ENCODE results near the gene TFDP1. TPM values are rescaled to one million over a fixed set of nuclear protein-coding genes. Genes with fewer than 3 reads are reported as not detected.

The TFDP1 gene
- total RNA-seq, 2 donors from 2014 or later: 87.5 to 99.2 TPM

DNA sequence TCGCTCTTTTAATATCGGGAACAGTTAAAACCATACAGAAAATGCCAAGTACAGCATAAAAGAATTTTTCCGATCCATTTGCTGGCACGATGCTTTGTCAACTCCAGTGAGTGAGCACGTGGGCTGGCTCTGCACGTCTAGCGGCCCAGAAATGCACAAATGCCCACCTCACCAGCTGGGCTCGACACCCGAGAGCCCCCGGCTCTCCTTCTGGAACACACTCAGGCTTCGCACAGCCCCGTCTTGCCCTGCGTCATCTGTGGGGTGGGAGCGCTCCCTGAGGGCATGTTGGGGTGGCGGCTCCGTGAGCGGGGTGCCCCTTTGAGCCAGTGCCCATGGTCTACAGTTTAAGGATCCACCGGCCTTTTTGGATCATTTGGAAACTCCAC, 48.9 kb downstream of the TFDP1 start:
- H3K27me3 Mint-ChIP-seq (ENCODE audit: low read depth): no peaks in the 10 kb centered on the region
- H3K36me3 Mint-ChIP-seq (ENCODE audit: insufficient read depth in 2 of 2): peaks cover 7 to 31% of the 10 kb centered on the region in 2 donors
- ATAC-seq (replicated peaks in 1 of 2) (no peak), DNase-seq (no peak)
- H3K27ac Mint-ChIP-seq: no peak overlapping the region
- no peak overlapping the region for H3K4me3 Mint-ChIP-seq
- no peaks in the 10 kb centered on the region for H3K9me3 Mint-ChIP-seq
- peaks cover 8% of the 10 kb centered on the region for H3K4me1 Mint-ChIP-seq (ENCODE audit: low read depth)

DNA sequence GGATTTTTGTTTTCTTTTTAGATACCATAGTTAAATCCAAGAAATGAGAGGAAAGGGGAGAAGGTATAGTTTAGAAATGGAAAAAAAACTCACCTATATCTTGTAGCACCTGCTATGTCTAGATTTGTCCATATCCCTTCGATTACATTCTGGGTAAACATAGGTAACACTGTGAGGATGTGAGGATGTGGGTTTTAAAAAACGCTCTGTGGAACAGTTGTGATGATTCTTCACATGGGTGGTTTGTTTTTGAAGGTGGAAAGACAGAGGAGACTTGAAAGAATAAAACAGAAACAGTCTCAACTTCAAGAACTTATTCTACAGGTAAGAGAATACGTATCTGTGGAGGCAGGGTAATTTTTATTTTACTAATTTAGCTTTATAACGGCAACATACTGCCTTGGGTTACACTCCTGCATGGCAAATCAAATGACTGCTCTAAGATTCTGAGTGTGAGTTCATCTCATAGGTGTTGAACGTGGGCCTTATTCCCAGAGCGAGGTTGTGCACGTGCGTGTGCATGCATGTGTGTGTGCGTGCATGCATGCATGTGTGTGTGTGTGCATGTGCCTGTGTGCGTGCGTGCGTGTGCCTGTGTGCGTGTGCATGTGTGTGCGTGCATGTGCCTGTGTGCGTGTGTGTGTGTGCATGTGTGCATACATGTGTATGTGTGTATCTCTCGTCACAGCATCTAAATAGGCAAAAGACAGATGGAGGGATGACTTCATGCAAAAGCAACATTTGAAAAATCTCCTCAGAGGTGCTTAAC, 49.9 kb downstream of the TFDP1 start:
- Mint-ChIP-seq H3K9me3 (no peaks in the 10 kb centered on the region), H3K27ac (no peak overlapping the region), H3K4me3 (no peak overlapping the region), H3K36me3 (ENCODE audit: insufficient read depth in 2 of 2) (peaks cover 10 to 31% of the 10 kb centered on the region in 2 donors), H3K27me3 (ENCODE audit: low read depth) (no peaks in the 10 kb centered on the region), H3K4me1 (ENCODE audit: low read depth) (peaks cover 8% of the 10 kb centered on the region)
- ATAC-seq (replicated peaks in 1 of 2) (no peak), DNase-seq (no peak)

DNA sequence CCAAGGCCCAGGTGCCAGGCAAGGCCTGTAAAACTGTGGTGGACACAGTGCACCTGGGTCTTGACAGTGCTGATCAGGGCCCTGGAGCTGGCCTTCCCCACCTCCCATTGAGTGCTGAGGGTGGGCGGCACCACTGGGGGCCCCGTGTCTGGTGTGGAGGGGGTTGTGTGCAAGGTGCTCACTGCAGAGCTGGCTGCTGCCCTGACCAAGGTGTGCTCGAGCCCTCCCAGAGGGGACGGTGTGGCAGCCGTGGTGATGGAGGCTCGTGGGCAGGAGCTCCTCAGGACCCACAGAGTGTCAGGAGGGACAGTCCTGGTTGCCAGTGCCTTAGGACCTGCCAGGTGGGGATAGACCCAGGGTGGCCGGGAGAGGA, 50.5 kb downstream of the TFDP1 start:
- Mint-ChIP-seq H3K4me1 (ENCODE audit: low read depth) (peaks cover 8% of the 10 kb centered on the region), H3K36me3 (ENCODE audit: insufficient read depth in 2 of 2) (peaks cover 12 to 34% of the 10 kb centered on the region in 2 donors), H3K27ac (no peak overlapping the region), H3K27me3 (ENCODE audit: low read depth) (no peaks in the 10 kb centered on the region), H3K9me3 (no peaks in the 10 kb centered on the region), H3K4me3 (no peak overlapping the region)
- DNase-seq (no peak), ATAC-seq (replicated peaks in 1 of 2) (no peak)

DNA sequence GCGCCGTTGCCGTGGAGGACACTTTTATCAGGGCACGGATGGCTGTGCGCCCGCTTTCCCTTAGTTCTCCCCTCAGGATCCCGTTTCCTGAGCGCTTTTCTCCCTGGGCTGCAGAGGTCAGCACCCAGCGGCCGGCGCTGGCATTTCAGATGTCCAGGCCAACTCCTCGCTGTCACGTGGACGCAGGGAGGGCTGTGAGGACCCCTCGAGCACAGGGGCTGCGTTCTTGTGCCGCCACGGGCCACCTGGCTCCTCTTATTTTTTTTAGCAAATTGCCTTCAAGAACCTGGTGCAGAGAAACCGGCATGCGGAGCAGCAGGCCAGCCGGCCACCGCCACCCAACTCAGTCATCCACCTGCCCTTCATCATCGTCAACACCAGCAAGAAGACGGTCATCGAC, 51.2 kb downstream of the TFDP1 start:
- no peak overlapping the region for H3K27ac Mint-ChIP-seq
- H3K27me3 Mint-ChIP-seq (ENCODE audit: low read depth): no peaks in the 10 kb centered on the region
- no peak overlapping the region for H3K4me3 Mint-ChIP-seq
- H3K4me1 Mint-ChIP-seq (ENCODE audit: low read depth): peaks cover 8% of the 10 kb centered on the region
- peaks cover 14 to 36% of the 10 kb centered on the region in 2 donors for H3K36me3 Mint-ChIP-seq (ENCODE audit: insufficient read depth in 2 of 2)
- ATAC-seq (replicated peaks in 1 of 2) (no peak), DNase-seq (no peak)
- H3K9me3 Mint-ChIP-seq: no peaks in the 10 kb centered on the region

DNA sequence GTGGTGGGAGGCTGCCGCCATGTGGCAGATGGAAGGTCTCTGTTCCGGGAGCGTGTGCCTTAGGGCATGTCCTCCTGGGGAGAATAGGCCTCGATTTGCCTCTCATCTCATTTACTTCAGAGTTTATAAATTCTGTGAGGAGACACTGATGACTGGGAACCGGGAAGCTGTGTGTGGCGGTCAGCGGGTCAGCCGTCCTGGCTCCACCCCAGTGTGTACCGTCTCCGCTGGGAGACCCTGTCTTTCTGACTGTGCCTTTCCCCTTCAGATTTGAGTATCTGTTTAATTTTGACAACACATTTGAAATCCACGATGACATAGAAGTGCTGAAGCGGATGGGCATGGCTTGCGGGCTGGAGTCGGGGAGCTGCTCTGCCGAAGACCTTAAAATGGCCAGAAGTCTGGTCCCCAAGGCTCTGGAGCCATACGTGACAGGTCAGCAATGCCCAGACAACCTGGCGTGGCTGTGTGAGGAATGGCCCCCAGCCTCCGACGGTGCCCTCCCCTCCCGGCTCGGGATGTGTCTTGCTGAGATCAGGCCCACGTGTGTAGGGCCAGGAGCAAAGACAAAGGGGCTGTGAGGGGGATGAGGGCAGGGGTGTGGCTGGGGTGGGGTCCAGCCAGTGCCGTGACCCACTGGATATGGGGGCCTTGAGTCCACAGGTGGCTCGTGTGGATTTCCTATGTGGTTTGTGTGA, 51.9 kb downstream of the TFDP1 start:
- DNase-seq: no peak
- peaks cover 14 to 36% of the 10 kb centered on the region in 2 donors for H3K36me3 Mint-ChIP-seq (ENCODE audit: insufficient read depth in 2 of 2)
- H3K9me3 Mint-ChIP-seq: no peaks in the 10 kb centered on the region
- H3K27ac Mint-ChIP-seq: no peak overlapping the region
- no peaks in the 10 kb centered on the region for H3K27me3 Mint-ChIP-seq (ENCODE audit: low read depth)
- peaks cover 8% of the 10 kb centered on the region for H3K4me1 Mint-ChIP-seq (ENCODE audit: low read depth)
- H3K4me3 Mint-ChIP-seq: no peak overlapping the region
- no peak for ATAC-seq (replicated peaks in 1 of 2)

DNA sequence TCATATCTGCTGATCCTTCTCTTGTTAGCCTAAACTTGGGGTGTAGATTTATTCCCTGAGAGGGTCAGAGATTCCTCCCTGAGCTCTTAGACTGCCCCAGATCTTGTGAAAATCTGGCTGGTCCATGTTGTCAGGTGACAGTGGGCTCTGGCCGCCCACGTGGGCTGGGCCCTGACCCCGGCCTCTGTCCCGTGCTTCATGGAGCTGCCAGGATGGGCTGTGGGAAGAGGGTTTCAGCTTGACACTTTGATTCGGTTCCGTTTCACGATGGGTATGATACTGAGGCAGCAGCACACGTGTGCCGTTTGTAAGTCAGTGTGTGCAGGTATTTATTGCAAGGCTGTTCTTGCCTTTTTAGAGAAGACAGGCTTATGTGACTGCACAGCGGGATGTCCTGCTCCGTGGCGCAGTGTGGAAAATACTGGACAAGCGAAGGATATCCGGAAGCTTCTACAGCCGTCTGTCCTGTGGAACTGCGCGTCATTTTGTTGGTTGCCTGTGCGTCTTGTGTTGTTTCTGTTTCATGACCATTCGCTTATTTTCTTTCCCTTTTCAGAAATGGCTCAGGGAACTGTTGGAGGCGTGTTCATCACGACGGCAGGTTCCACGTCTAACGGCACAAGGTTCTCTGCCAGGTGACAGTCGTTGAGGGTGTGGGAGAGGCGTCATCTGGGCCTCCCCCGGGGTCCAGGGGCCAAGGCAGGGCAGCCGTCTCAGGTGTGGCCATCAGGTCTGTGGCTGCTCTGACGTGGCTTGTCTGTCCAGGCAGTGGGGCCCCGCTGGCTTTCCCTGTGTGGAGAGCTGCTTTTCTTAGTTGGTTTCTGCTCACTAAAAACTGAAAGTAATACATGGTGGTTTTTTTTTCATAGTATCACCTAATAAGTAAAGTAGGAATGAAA, 53.0 kb downstream of the TFDP1 start:
- H3K36me3 Mint-ChIP-seq (ENCODE audit: insufficient read depth in 2 of 2): peaks cover 14 to 42% of the 10 kb centered on the region in 2 donors
- no peaks in the 10 kb centered on the region for H3K9me3 Mint-ChIP-seq
- H3K4me1 Mint-ChIP-seq (ENCODE audit: low read depth): peaks cover 8% of the 10 kb centered on the region
- DNase-seq (no peak), ATAC-seq (replicated peaks in 1 of 2) (no peak)
- no peaks in the 10 kb centered on the region for H3K27me3 Mint-ChIP-seq (ENCODE audit: low read depth)
- H3K4me3 Mint-ChIP-seq: no peak overlapping the region
- H3K27ac Mint-ChIP-seq: no peak overlapping the region

DNA sequence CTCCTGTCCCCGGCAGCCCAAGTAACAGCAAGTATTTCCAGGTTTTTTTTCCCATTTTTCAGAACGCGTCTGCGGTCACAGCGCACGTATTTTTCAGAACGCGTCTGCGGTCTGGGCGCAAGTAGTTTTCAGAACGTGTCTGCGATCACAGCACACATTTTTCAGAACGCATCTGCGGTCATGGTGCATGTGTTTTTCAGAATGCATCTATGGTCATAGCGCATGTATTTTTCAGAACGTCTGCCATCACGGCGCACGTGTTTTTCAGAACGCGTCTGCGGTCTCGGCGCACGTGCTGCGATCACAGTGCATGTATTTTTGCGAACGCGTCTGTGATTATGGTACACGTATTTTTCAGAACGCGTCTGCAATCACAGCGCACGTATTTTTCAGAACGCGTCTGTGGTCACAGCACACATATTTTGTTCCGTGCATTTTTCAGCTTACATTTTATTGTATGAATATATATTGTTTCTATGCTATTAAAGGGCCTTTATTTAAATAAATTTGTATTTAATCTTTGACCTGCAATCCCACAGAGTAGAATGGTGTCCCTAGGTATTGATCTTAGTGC, 53.7 kb downstream of the TFDP1 start:
- peaks cover 14 to 39% of the 10 kb centered on the region in 2 donors for H3K36me3 Mint-ChIP-seq (ENCODE audit: insufficient read depth in 2 of 2)
- no peak for ATAC-seq (replicated peaks in 1 of 2)
- H3K4me3 Mint-ChIP-seq: no peak overlapping the region
- H3K4me1 Mint-ChIP-seq (ENCODE audit: low read depth): peaks cover under 1% of the 10 kb centered on the region
- DNase-seq: no peak
- no peaks in the 10 kb centered on the region for H3K27me3 Mint-ChIP-seq (ENCODE audit: low read depth)
- no peaks in the 10 kb centered on the region for H3K9me3 Mint-ChIP-seq
- H3K27ac Mint-ChIP-seq: no peak overlapping the region

DNA sequence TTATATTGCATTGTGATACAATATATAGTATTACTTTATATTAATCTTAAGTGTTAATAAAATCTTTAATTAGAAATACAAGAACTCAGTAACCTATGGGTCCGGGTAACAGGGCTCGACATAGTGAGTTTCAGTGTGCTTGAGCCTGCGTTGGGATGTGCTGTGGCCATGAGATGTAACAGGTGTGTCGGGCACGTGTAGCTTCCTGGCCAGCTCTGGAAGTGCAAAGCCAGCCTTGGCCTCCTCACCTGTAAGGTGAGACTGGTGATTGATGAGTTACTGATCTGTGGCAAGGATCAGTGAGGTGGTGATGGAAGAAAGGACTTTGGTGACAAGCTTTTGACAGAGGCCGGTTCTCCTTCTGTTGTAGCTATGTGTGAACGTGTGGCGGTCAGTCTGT, 54.3 kb downstream of the TFDP1 start:
- DNase-seq (no peak), ATAC-seq (replicated peaks in 1 of 2) (no peak)
- Mint-ChIP-seq H3K27ac (no peak overlapping the region), H3K27me3 (ENCODE audit: low read depth) (no peaks in the 10 kb centered on the region), H3K9me3 (no peaks in the 10 kb centered on the region), H3K4me3 (no peak overlapping the region), H3K36me3 (ENCODE audit: insufficient read depth in 2 of 2) (peaks cover 14 to 39% of the 10 kb centered on the region in 2 donors), H3K4me1 (ENCODE audit: low read depth) (no peaks in the 10 kb centered on the region)

DNA sequence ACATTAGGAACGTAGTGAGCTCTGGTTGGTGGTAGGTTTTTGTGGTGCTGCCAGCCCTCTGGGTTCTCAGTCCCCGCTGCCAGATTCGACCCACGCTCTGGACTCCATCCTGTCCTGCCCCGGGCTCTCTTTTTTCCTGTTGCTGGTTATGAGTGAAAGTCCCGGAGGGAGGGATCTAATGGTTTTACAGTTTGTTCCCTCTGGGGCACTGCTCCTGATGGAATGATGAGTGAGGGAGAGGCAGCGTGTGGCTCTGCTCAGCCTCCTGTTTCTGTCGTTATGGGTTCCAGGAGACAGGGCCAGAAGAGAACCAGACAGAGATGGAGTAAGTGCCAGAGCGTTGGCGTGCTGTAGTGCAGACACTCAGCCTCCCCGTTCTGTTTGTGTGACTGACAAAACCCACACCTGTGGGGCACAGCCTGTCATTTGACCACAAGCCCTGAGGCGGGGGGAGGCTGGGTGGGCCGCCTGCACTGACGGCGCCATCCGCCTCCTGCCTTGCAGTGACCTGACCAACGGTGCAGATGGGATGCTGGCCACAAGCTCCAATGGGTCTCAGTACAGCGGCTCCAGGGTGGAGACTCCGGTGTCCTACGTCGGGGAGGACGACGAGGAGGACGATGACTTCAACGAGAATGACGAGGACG, 55.2 kb downstream of the TFDP1 start:
- Mint-ChIP-seq H3K36me3 (ENCODE audit: insufficient read depth in 2 of 2) (peaks cover 14 to 31% of the 10 kb centered on the region in 2 donors), H3K27ac (no peak overlapping the region), H3K4me1 (ENCODE audit: low read depth) (peaks cover 4% of the 10 kb centered on the region), H3K27me3 (ENCODE audit: low read depth) (no peaks in the 10 kb centered on the region), H3K9me3 (no peaks in the 10 kb centered on the region), H3K4me3 (no peak overlapping the region)
- DNase-seq (no peak), ATAC-seq (replicated peaks in 1 of 2) (no peak)

DNA sequence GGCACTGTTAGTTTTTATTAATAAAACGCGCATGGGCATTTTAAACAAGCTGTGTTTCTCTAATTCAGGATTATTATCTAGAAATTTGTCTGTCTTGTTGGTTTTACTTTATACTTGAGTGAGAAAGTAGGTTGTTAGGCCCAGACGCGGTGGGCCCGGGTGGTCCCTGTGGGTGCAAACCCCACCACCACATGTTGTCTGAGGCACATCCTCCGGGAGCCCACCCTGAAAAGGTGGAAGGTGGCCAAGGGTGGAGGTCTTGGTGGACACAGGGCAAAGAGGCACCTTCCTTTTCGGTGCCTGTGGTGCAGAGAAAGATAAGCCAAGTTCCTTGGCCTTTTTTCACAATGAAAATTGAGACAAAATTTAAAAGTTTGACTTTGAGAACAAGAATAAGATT, 56.9 kb downstream of the TFDP1 start:
- H3K9me3 Mint-ChIP-seq: no peaks in the 10 kb centered on the region
- no peak overlapping the region for H3K27ac Mint-ChIP-seq
- no peak overlapping the region for H3K4me3 Mint-ChIP-seq
- peaks cover 20% of the 10 kb centered on the region for H3K4me1 Mint-ChIP-seq (ENCODE audit: low read depth)
- ATAC-seq (replicated peaks in 1 of 2) (no peak), DNase-seq (no peak)
- H3K36me3 Mint-ChIP-seq (ENCODE audit: insufficient read depth in 2 of 2): peaks cover 12 to 32% of the 10 kb centered on the region in 2 donors
- H3K27me3 Mint-ChIP-seq (ENCODE audit: low read depth): no peaks in the 10 kb centered on the region

DNA sequence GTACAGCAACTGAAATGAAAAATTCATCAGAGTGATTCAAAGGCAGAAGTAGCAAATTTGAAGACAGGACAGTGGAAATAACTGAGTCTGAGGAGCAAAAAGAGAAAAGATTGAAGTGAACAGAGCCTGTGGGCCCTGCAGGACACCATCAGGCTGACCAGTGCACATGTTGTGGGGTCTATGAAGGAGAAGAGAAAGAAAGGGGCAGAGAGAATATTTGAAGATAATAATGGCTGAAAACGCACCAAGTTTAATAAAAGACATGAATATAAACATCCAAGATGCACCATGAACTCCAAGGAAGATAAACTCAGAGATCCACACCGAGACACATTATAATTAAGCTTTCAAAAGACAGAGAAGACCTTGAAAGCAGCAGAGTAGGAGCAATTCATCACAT, 58.0 kb downstream of the TFDP1 start:
- H3K36me3 Mint-ChIP-seq (ENCODE audit: insufficient read depth in 2 of 2): peaks cover 12 to 26% of the 10 kb centered on the region in 2 donors
- no peak for DNase-seq
- peaks cover 26% of the 10 kb centered on the region for H3K4me1 Mint-ChIP-seq (ENCODE audit: low read depth)
- ATAC-seq (replicated peaks in 1 of 2): no peak
- H3K27me3 Mint-ChIP-seq (ENCODE audit: low read depth): no peaks in the 10 kb centered on the region
- H3K27ac Mint-ChIP-seq: no peak overlapping the region
- H3K4me3 Mint-ChIP-seq: no peak overlapping the region
- H3K9me3 Mint-ChIP-seq: no peaks in the 10 kb centered on the region

DNA sequence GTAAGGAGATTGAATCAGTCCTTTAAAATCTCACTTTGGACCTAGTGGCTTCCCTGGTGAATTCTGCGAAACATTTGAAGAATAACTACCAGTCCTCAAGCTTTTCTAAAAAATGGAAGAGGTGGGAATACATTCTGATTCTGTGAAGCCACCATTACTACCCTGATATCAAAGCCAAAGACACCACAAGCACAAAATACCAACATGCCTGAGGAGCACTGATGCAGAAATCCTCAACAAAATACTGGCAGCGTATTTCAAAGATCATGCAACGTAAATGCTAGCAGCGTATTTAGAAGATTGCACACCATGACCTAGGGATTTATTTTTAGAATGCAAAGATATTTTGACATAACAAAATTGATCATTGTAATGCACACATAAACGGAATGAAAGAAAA, 59.0 kb downstream of the TFDP1 start:
- H3K4me3 Mint-ChIP-seq: no peak overlapping the region
- H3K9me3 Mint-ChIP-seq: no peaks in the 10 kb centered on the region
- peaks cover 8 to 21% of the 10 kb centered on the region in 2 donors for H3K36me3 Mint-ChIP-seq (ENCODE audit: insufficient read depth in 2 of 2)
- peaks cover 26% of the 10 kb centered on the region for H3K4me1 Mint-ChIP-seq (ENCODE audit: low read depth)
- no peak for ATAC-seq (replicated peaks in 1 of 2)
- no peak overlapping the region for H3K27ac Mint-ChIP-seq
- no peak for DNase-seq
- H3K27me3 Mint-ChIP-seq (ENCODE audit: low read depth): no peaks in the 10 kb centered on the region

Data from activated T-cell treated with anti-CD3 and anti-CD28 coated beads, Interleukin-2, amount 50 U/mL, for 72 hours (primary cell).